CD14-positive monocyte (primary cell): ENCODE measurements around the gene RPS6KA2. TPM values are rescaled to one million over a fixed set of nuclear protein-coding genes. Genes with fewer than 3 reads are reported as not detected.

Experiments
- DNase-seq, 3 donors: peaks; one replicate each; pipeline ENCODE4 v3.0.0-alpha.2; 2011 to 2022
- H2AFZ ChIP-seq: 2 replicates; pipeline ENCODE4 v1.6.0; 2012; ENCODE audit warnings: mild to moderate bottlenecking, low read depth, low read length, inconsistent platforms; ENCODE audit not compliant: insufficient read depth, poor library complexity, severe bottlenecking
- H3K27ac ChIP-seq, 2 donors: 1 replicate in 1 of 2; 2 replicates in 1 of 2; pipeline ENCODE4 v1.5.1; 2012 to 2013; ENCODE audit warnings: low read length in 2 of 2, control low read depth in 1 of 2, inconsistent platforms in 1 of 2, low read depth in 1 of 2, mild to moderate bottlenecking in 1 of 2
- H3K27me3 ChIP-seq, 2 donors: one replicate each; pipeline versions ENCODE4 v1.6.0 to v1.6.1; 2011 to 2013; ENCODE audit warnings: low read length in 2 of 2; ENCODE audit not compliant: control insufficient read depth in 2 of 2, insufficient read depth in 2 of 2
- H3K36me3 ChIP-seq, 2 donors: replicated peaks in 1 of 2; 1 replicate in 1 of 2; 2 replicates in 1 of 2; pipeline versions ENCODE4 v1.5.1 to v1.6.1; 2012 to 2013; ENCODE audit warnings: low read length in 2 of 2, control low read depth in 1 of 2, inconsistent platforms in 1 of 2, mild to moderate bottlenecking in 1 of 2; ENCODE audit not compliant: insufficient read depth in 2 of 2, control insufficient read depth in 1 of 2
- H3K4me1 ChIP-seq, 2 donors: 1 replicate in 1 of 2; 2 replicates in 1 of 2; pipeline versions ENCODE4 v1.5.1 to v1.6.1; 2012 to 2013; ENCODE audit warnings: low read length in 2 of 2, control low read depth in 1 of 2, inconsistent platforms in 1 of 2, mild to moderate bottlenecking in 1 of 2, moderate library complexity in 1 of 2; ENCODE audit not compliant: insufficient read depth in 2 of 2, control insufficient read depth in 1 of 2
- H3K4me2 ChIP-seq: replicated peaks from 2 replicates; pipeline ENCODE3; 2012; ENCODE audit warnings: low read length, moderate library complexity, mild to moderate bottlenecking; ENCODE audit not compliant: poor library complexity, severe bottlenecking; ENCODE audit errors: extremely low read depth
- H3K4me3 ChIP-seq, 3 experiments: fragments of 200-600 bp in 1 of 3; sonication (generic) in 1 of 3; replicated peaks in 1 of 3; 1 replicate in 2 of 3; 2 replicates in 1 of 3; pipeline ENCODE4 v1.5.1; 2011 to 2013; ENCODE audit warnings: low read length in 3 of 3, mild to moderate bottlenecking in 3 of 3, control low read depth in 2 of 3, low read depth in 2 of 3, inconsistent platforms in 1 of 3, moderate library complexity in 1 of 3
- H3K79me2 ChIP-seq: 2 replicates; pipeline ENCODE4 v1.6.0; 2012; ENCODE audit warnings: mild to moderate bottlenecking, control low read depth, inconsistent platforms, low read length, moderate library complexity; ENCODE audit not compliant: insufficient read depth
- H3K9ac ChIP-seq: 2 replicates; pipeline ENCODE4 v1.6.0; 2017; ENCODE audit warnings: low read length, mild to moderate bottlenecking; ENCODE audit not compliant: insufficient read depth, poor library complexity, severe bottlenecking
- H3K9me3 ChIP-seq, 2 donors: replicated peaks in 1 of 2; 1 replicate in 1 of 2; 2 replicates in 1 of 2; pipeline versions ENCODE4 v1.5.1 to v1.6.1; 2012 to 2013; ENCODE audit warnings: low read length in 2 of 2, control low read depth in 1 of 2; ENCODE audit not compliant: control insufficient read depth in 1 of 2, insufficient read depth in 1 of 2
- H4K20me1 ChIP-seq: 2 replicates; pipeline ENCODE4 v1.6.0; 2012; ENCODE audit warnings: mild to moderate bottlenecking, low read length, control low read depth, moderate library complexity; ENCODE audit not compliant: insufficient read depth
- H3K27ac Mint-ChIP-seq, 7 donors: one replicate each; pipeline ENCODE4 v1.8.0; 2020; ENCODE audit warnings: mild to moderate bottlenecking in 7 of 7, mixed read lengths in 7 of 7, moderate library complexity in 6 of 7, inconsistent platforms in 2 of 7
- H3K27me3 Mint-ChIP-seq, 3 donors: one replicate each; pipeline ENCODE4 v1.8.0; 2021 to 2022; ENCODE audit warnings: low read depth in 3 of 3, mild to moderate bottlenecking in 3 of 3, mixed read lengths in 3 of 3, moderate library complexity in 3 of 3, inconsistent platforms in 1 of 3
- H3K36me3 Mint-ChIP-seq, 2 donors: one replicate each; pipeline ENCODE4 v1.8.0; 2020; ENCODE audit warnings: mixed read lengths in 2 of 2, inconsistent platforms in 1 of 2, mild to moderate bottlenecking in 1 of 2
- H3K4me1 Mint-ChIP-seq: one replicate; pipeline ENCODE4 v1.8.0; 2020; ENCODE audit warnings: mild to moderate bottlenecking, mixed read lengths
- H3K4me3 Mint-ChIP-seq, 2 donors: one replicate each; pipeline ENCODE4 v1.8.0; 2020; ENCODE audit warnings: mild to moderate bottlenecking in 2 of 2, mixed read lengths in 2 of 2, moderate library complexity in 1 of 2
- H3K9me3 Mint-ChIP-seq, 7 donors: one replicate each; pipeline ENCODE4 v1.8.0; 2020 to 2022; ENCODE audit warnings: mixed read lengths in 7 of 7, mild to moderate bottlenecking in 6 of 7, moderate library complexity in 6 of 7, inconsistent platforms in 2 of 7
- WGBS: methylation state at CpG from one replicate; pipeline ENCODE4 v1.1.5; 2013; ENCODE audit warnings: missing lambda C conversion rate; ENCODE audit not compliant: insufficient coverage; 5-methylcytosine and 5-hydroxymethylcytosine counted together
- intact Hi-C, 2 donors: fragments of 100-400 bp; cut with micrococcal nuclease; formaldehyde crosslinking; loops; one replicate each; pipeline versions ENCODE4 v1.15.0 to v1.15.1; 2023
- polyA plus RNA-seq, 3 donors: library from polyadenylated mRNA; depleted of rRNA in 1 of 3; unstranded in 2 of 3; stranded (reverse) in 1 of 3; fragments of 300-500 nt in 2 of 3; fragments of >200 nt in 1 of 3; fragmentation: Illumina TruSeq in 2 of 3; gene quantifications; 1 replicate in 2 of 3; 2 replicates in 1 of 3; pipeline ENCODE4 v1.2.3, GENCODE V29; 2012 to 2021
- TF ChIP-seq, protein P1 (sequence below): fragments of 200-600 bp; IDR thresholded peaks from one replicate; pipeline ENCODE4 v1.8.0; 2022; ENCODE audit warnings: antibody characterized with exemption, mild to moderate bottlenecking

Gene RPS6KA2
- polyA plus RNA-seq, 3 donors = 1.4 to 3.1 (median 1.9) TPM

DNA sequence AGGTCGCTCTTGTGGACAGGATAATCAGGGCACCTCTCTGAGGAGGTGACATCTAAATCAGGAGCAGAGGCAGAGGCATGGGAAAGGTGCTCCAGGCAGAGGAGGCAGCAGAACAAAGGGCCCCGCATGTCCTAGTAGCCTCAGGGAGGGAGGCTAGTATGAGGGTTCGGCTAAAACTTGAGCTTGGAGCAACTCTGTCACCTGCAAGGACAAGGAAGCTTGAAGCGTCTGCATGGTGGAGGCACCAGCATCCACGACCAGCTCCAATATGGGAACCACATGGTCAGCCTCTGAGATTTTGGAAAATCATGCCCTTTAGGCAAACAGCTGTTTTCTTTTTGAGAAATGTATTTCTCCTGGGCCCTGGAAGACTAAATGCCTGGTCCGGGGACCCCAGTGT lies 231.3 kb downstream of the RPS6KA2 start:
- Histone ChIP-seq H4K20me1 (no peaks in the 10 kb centered on the region), H3K36me3 (no peaks in the 10 kb centered on the region), H2AFZ (no peak overlapping the region), H3K4me2 (no peak overlapping the region), H3K9me3 (no peaks in the 10 kb centered on the region), H3K27ac (no peak overlapping the region), H3K9ac (no peak overlapping the region), H3K79me2 (no peaks in the 10 kb centered on the region), H3K4me3 (no peak overlapping the region), H3K4me1 (no peaks in the 10 kb centered on the region), H3K27me3 (no peaks in the 10 kb centered on the region)
- DNase-seq = no peak
- H3K36me3 Mint-ChIP-seq = no peaks in the 10 kb centered on the region
- H3K27me3 Mint-ChIP-seq = peaks cover 7 to 13% (median 9%) of the 10 kb centered on the region in 3 donors
- peaks cover 0 to 1% (median 0%) of the 10 kb centered on the region in 7 donors for H3K9me3 Mint-ChIP-seq
- intact Hi-C loops = no loop called here
- H3K4me1 Mint-ChIP-seq = peaks cover 3% of the 10 kb centered on the region
- 93% methylated on average over 6 of the region's 6 CpGs for WGBS
- no peak overlapping the region for H3K4me3 Mint-ChIP-seq
- H3K27ac Mint-ChIP-seq = no peak overlapping the region
- TF ChIP-seq, protein P1, sequence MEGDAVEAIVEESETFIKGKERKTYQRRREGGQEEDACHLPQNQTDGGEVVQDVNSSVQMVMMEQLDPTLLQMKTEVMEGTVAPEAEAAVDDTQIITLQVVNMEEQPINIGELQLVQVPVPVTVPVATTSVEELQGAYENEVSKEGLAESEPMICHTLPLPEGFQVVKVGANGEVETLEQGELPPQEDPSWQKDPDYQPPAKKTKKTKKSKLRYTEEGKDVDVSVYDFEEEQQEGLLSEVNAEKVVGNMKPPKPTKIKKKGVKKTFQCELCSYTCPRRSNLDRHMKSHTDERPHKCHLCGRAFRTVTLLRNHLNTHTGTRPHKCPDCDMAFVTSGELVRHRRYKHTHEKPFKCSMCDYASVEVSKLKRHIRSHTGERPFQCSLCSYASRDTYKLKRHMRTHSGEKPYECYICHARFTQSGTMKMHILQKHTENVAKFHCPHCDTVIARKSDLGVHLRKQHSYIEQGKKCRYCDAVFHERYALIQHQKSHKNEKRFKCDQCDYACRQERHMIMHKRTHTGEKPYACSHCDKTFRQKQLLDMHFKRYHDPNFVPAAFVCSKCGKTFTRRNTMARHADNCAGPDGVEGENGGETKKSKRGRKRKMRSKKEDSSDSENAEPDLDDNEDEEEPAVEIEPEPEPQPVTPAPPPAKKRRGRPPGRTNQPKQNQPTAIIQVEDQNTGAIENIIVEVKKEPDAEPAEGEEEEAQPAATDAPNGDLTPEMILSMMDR = no peak

DNA sequence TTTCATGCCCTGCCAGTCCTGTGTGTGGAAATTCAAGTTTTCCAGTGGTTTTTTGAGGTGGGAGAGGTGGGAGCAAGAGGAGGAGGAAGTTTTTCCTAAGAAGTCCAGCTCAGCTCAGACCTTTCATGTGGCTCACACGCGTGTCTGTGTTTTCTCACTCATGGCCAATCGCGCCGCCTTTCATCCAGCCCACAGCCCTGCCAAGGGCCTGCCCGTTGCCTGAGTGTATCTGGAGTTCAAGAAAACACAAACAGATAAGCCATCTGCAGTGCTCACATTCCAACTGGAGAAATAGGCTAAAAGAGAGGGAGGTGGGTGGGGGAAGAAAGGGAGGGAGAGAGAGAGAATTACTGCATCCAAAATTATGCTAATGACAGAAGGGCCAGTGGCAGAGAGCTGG lies 231.7 kb downstream of the RPS6KA2 start:
- no peaks in the 10 kb centered on the region for H3K4me1 Mint-ChIP-seq
- TF ChIP-seq, protein P1 = no peak
- no peaks in the 10 kb centered on the region for H3K4me1 ChIP-seq
- H3K27me3 ChIP-seq = no peaks in the 10 kb centered on the region
- H3K9me3 ChIP-seq = no peaks in the 10 kb centered on the region
- no peaks in the 10 kb centered on the region for H3K79me2 ChIP-seq
- peaks cover 0 to 1% (median 0%) of the 10 kb centered on the region in 7 donors for H3K9me3 Mint-ChIP-seq
- H3K9ac ChIP-seq = no peak overlapping the region
- H4K20me1 ChIP-seq = no peaks in the 10 kb centered on the region
- intact Hi-C loops = no loop called here
- H3K4me3 Mint-ChIP-seq = no peak overlapping the region
- WGBS = no CpG with 5 or more reads among the region's 6 CpGs
- H3K27ac Mint-ChIP-seq = no peak overlapping the region
- no peak overlapping the region for H3K4me2 ChIP-seq
- no peak overlapping the region for H3K27ac ChIP-seq
- peaks cover 7 to 17% (median 9%) of the 10 kb centered on the region in 3 donors for H3K27me3 Mint-ChIP-seq
- no peaks in the 10 kb centered on the region for H3K36me3 Mint-ChIP-seq
- H3K4me3 ChIP-seq = no peak overlapping the region
- no peaks in the 10 kb centered on the region for H3K36me3 ChIP-seq
- no peak overlapping the region for H2AFZ ChIP-seq
- DNase-seq = no peak
